WTC11 (cell line): Measurements from ENCODE around the gene FLCN. TPM values are rescaled to one million over a fixed set of nuclear protein-coding genes. Genes with fewer than 3 reads are reported as not detected.

Experiments used
- ATAC-seq: fragments of 200-7000 bp; cut with Tn5 transposase; 2 replicates; pipeline ENCODE4 v1.10.0; 2021; ENCODE audit warnings: mild to moderate bottlenecking, moderate library complexity
- CTCF ChIA-PET: fragments of 300-600 bp; sonication (Branson Sonifier 250); formaldehyde crosslinking; loops from one replicate; lab custom pipeline; 2021; ENCODE audit warnings: antibody characterized with exemption; lab: Charles Lee
- POLR2A ChIA-PET: fragments of 350-600 bp; sonication (Branson Sonifier 250); formaldehyde crosslinking; loops from one replicate; lab custom pipeline; 2021; ENCODE audit warnings: antibody characterized with exemption; lab: Charles Lee
- DNase-seq: peaks from one replicate; pipeline ENCODE4 v3.0.0; 2021; ENCODE audit warnings: low spot score
- H3K27ac Mint-ChIP-seq: 2 replicates; pipeline ENCODE4 v1.8.0; 2021; ENCODE audit warnings: mixed read lengths
- H3K27me3 Mint-ChIP-seq: 2 replicates; pipeline ENCODE4 v1.8.0; 2021; ENCODE audit warnings: low read depth, mild to moderate bottlenecking, moderate library complexity, mixed read lengths
- H3K36me3 Mint-ChIP-seq: 2 replicates; pipeline ENCODE4 v1.8.0; 2021; ENCODE audit warnings: mixed read lengths
- H3K4me1 Mint-ChIP-seq: 2 replicates; pipeline ENCODE4 v1.8.0; 2022; ENCODE audit warnings: mixed read lengths
- H3K4me3 Mint-ChIP-seq: 2 replicates; pipeline ENCODE4 v1.8.0; 2021; ENCODE audit warnings: mild to moderate bottlenecking, moderate library complexity, mixed read lengths
- H3K9me3 Mint-ChIP-seq: 2 replicates; pipeline ENCODE4 v1.8.0; 2021; ENCODE audit warnings: mixed read lengths
- ARID4B ChIP-seq: sonication (generic); formaldehyde crosslinking; IDR thresholded peaks from 2 replicates; pipeline ENCODE4 v1.8.0; 2023; ENCODE audit warnings: missing genetic modification reagents, mild to moderate bottlenecking, borderline replicate concordance
- ATF2 ChIP-seq: sonication (generic); formaldehyde crosslinking; IDR thresholded peaks from 2 replicates; pipeline ENCODE4 v1.8.1; 2022; ENCODE audit warnings: low read depth, missing genetic modification reagents, borderline replicate concordance
- ATF6 ChIP-seq: sonication (generic); formaldehyde crosslinking; IDR thresholded peaks from 2 replicates; pipeline ENCODE4 v1.8.1; 2023; ENCODE audit warnings: mild to moderate bottlenecking, missing genetic modification reagents
- CBFB ChIP-seq: sonication (generic); formaldehyde crosslinking; IDR thresholded peaks from 2 replicates; pipeline ENCODE4 v1.8.1; 2022; ENCODE audit warnings: mild to moderate bottlenecking, low read depth, missing genetic modification reagents
- CDX4 ChIP-seq: fragments of 250-450 bp; sonication (Bioruptor Pico); IDR thresholded peaks from 2 replicates; pipeline ENCODE4 v1.9.0; 2021; ENCODE audit warnings: moderate library complexity, mild to moderate bottlenecking, inconsistent platforms, borderline replicate concordance
- ESRRA ChIP-seq: sonication (generic); formaldehyde crosslinking; IDR thresholded peaks from 2 replicates; pipeline ENCODE4 v1.8.1; 2022; ENCODE audit warnings: mild to moderate bottlenecking, missing genetic modification reagents, borderline replicate concordance
- JUN ChIP-seq: sonication (generic); formaldehyde crosslinking; IDR thresholded peaks from 2 replicates; pipeline ENCODE4 v1.8.0; 2023; ENCODE audit warnings: mild to moderate bottlenecking, missing genetic modification reagents
- KAT7 ChIP-seq: sonication (generic); formaldehyde crosslinking; IDR thresholded peaks from 2 replicates; pipeline ENCODE4 v1.8.1; 2023; ENCODE audit warnings: missing genetic modification reagents, mild to moderate bottlenecking, borderline replicate concordance
- MLX ChIP-seq: sonication (generic); formaldehyde crosslinking; IDR thresholded peaks from 2 replicates; pipeline ENCODE4 v1.8.1; 2023; ENCODE audit warnings: mild to moderate bottlenecking, missing genetic modification reagents, moderate library complexity
- OVOL2 ChIP-seq: fragments of 250-450 bp; sonication (Bioruptor Pico); IDR thresholded peaks from 2 replicates; pipeline ENCODE4 v1.9.0; 2021; ENCODE audit warnings: mild to moderate bottlenecking, borderline replicate concordance
- PRDM15 ChIP-seq: sonication (generic); formaldehyde crosslinking; IDR thresholded peaks from 2 replicates; pipeline ENCODE4 v1.8.0; 2022; ENCODE audit warnings: missing genetic modification reagents
- TCF7 ChIP-seq: sonication (generic); formaldehyde crosslinking; IDR thresholded peaks from 2 replicates; pipeline ENCODE4 v1.8.0; 2022; ENCODE audit warnings: mild to moderate bottlenecking, low read depth, missing genetic modification reagents, moderate library complexity
- USF1 ChIP-seq: sonication (generic); formaldehyde crosslinking; IDR thresholded peaks from 2 replicates; pipeline ENCODE4 v1.8.0; 2022; ENCODE audit warnings: mild to moderate bottlenecking, missing genetic modification reagents
- ZNF281 ChIP-seq: sonication (generic); formaldehyde crosslinking; IDR thresholded peaks from 2 replicates; pipeline ENCODE4 v1.8.0; 2023; ENCODE audit warnings: mild to moderate bottlenecking, missing genetic modification reagents
- total RNA-seq: library from RNA; stranded (reverse); gene quantifications from 3 replicates; pipeline ENCODE4 v1.2.3, GENCODE V29; 2021

Gene FLCN
- total RNA-seq, 1 experiment from 2014 or later, result 40.8 TPM

- Mint-ChIP-seq H3K4me1 (no peaks in the 10 kb centered on the region), H3K27me3 (no peaks in the 10 kb centered on the region), H3K36me3 (peaks cover 31% of the 10 kb centered on the region), H3K27ac (no peak overlapping the region), H3K9me3 (no peaks in the 10 kb centered on the region), H3K4me3 (no peak overlapping the region)
- TF ChIP-seq TCF7 (CRISPR knock-in tag) (no peak), ATF6 (CRISPR knock-in tag) (no peak), CBFB (CRISPR knock-in tag) (no peak), ZNF281 (CRISPR knock-in tag) (no peak), OVOL2 (CRISPR knock-in tag) (no peak), CDX4 (CRISPR knock-in tag) (no peak), PRDM15 (CRISPR knock-in tag) (no peak)
- ChIA-PET CTCF (no interaction called here), POLR2A (no interaction called here)
- DNase-seq (no peak), ATAC-seq (no peak)
These were observed 9.9 kb upstream of the FLCN start for GRCh38 chr17:17246879-17247278.

- Mint-ChIP-seq H3K9me3 (no peaks in the 10 kb centered on the region), H3K27ac (no peak overlapping the region), H3K4me1 (peaks cover 6% of the 10 kb centered on the region), H3K4me3 (no peak overlapping the region), H3K27me3 (no peaks in the 10 kb centered on the region), H3K36me3 (peaks cover 16% of the 10 kb centered on the region)
- TF ChIP-seq ARID4B (CRISPR knock-in tag), result no peak
- TF ChIP-seq KAT7 (CRISPR knock-in tag), result no peak
- TF ChIP-seq JUN, result no peak
- no peak for TF ChIP-seq ATF2
- TF ChIP-seq MLX (CRISPR knock-in tag), result no peak
- no peak for TF ChIP-seq ESRRA (CRISPR knock-in tag)
- TF ChIP-seq USF1 (CRISPR knock-in tag), result no peak
- ATAC-seq (no peak), DNase-seq (no peak)
- ChIA-PET CTCF (no interaction called here), POLR2A (no interaction called here)
These were observed 6.2 kb upstream of the FLCN start for GRCh38 chr17:17243163-17243562.
